DND-41 (cell line): ENCODE measurements around the gene SMCO4.

Experiments
- ATAC-seq: fragments of 200-7000 bp; cut with Tn5 transposase; 3 replicates; pipeline ENCODE4 v1.9.1; 2021; ENCODE audit warnings: low read depth; ENCODE audit not compliant: insufficient read depth
- DNase-seq: peaks from one replicate; pipeline ENCODE4 v3.0.0-alpha.2; 2020
- H2AFZ ChIP-seq: 2 replicates; pipeline ENCODE4 v1.6.0; 2012; ENCODE audit warnings: low read depth, low read length
- H3K27ac ChIP-seq: 2 replicates; pipeline ENCODE4 v1.5.1; 2012; ENCODE audit warnings: low read length, inconsistent platforms
- H3K27me3 ChIP-seq: fragments of 200-600 bp; sonication (generic); 2 replicates; pipeline ENCODE4 v1.6.0; 2012; ENCODE audit warnings: low read length, mild to moderate bottlenecking, inconsistent platforms; ENCODE audit not compliant: insufficient read depth, poor library complexity
- H3K36me3 ChIP-seq: 2 replicates; pipeline ENCODE4 v1.5.1; 2012; ENCODE audit warnings: low read length, inconsistent platforms; ENCODE audit not compliant: insufficient read depth
- H3K4me1 ChIP-seq: 2 replicates; pipeline ENCODE4 v1.5.1; 2012; ENCODE audit warnings: mild to moderate bottlenecking, low read length; ENCODE audit not compliant: insufficient read depth
- H3K4me2 ChIP-seq: 2 replicates; pipeline ENCODE4 v1.6.0; 2012; ENCODE audit warnings: mild to moderate bottlenecking, moderate library complexity, low read length, inconsistent platforms; ENCODE audit not compliant: insufficient read depth
- H3K4me3 ChIP-seq, 2 experiments: fragments of 200-600 bp in 1 of 2; shearing (Covaris generic) in 1 of 2; 2 replicates each; pipeline ENCODE4 v1.5.1; 2012 to 2016; ENCODE audit warnings: inconsistent platforms in 2 of 2, low read length in 2 of 2, mild to moderate bottlenecking in 2 of 2, low read depth in 1 of 2, moderate library complexity in 1 of 2
- H3K79me2 ChIP-seq: 2 replicates; pipeline ENCODE4 v1.6.0; 2012; ENCODE audit warnings: low read length, inconsistent platforms; ENCODE audit not compliant: insufficient read depth
- H3K9ac ChIP-seq: 2 replicates; pipeline ENCODE4 v1.6.0; 2012; ENCODE audit warnings: low read depth, mild to moderate bottlenecking, inconsistent platforms, low read length, moderate library complexity
- H3K9me3 ChIP-seq: 2 replicates; pipeline ENCODE4 v1.5.1; 2012; ENCODE audit warnings: low read length, moderate library complexity, mild to moderate bottlenecking, inconsistent platforms; ENCODE audit not compliant: insufficient read depth, severe bottlenecking
- H4K20me1 ChIP-seq: 2 replicates; pipeline ENCODE4 v1.6.0; 2012; ENCODE audit warnings: low read length; ENCODE audit not compliant: insufficient read depth
- CTCF ChIP-seq: IDR thresholded peaks from 2 replicates; pipeline ENCODE4 v1.5.1; 2012; ENCODE audit warnings: borderline replicate concordance, low read length, moderate library complexity, mild to moderate bottlenecking; ENCODE audit not compliant: poor library complexity, severe bottlenecking; ENCODE audit errors: extremely low read depth
- EZH2 ChIP-seq: IDR thresholded peaks from 3 replicates; pipeline ENCODE4 v1.6.1; 2012; ENCODE audit warnings: borderline replicate concordance, low read depth, mild to moderate bottlenecking, moderate library complexity, low read length, inconsistent platforms; ENCODE audit not compliant: severe bottlenecking

SMCO4 gene

GRCh38 chr11:93570759-93571413 is 27.7 kb upstream of the SMCO4 start:
- Histone ChIP-seq H2AFZ (no peak overlapping the region), H3K79me2 (no peaks in the 10 kb centered on the region), H4K20me1 (no peaks in the 10 kb centered on the region), H3K4me3 (no peak overlapping the region), H3K4me2 (no peak overlapping the region), H3K36me3 (no peaks in the 10 kb centered on the region), H3K4me1 (no peaks in the 10 kb centered on the region), H3K9ac (no peak overlapping the region), H3K27me3 (no peaks in the 10 kb centered on the region), H3K27ac (no peak overlapping the region), H3K9me3 (no peaks in the 10 kb centered on the region)
- TF ChIP-seq EZH2 (no peak), CTCF (no peak)
- DNase-seq: no peak
- ATAC-seq: no peak

GRCh38 chr11:93569496-93569895 is 26.3 kb upstream of the SMCO4 start:
- no peaks in the 10 kb centered on the region for H3K9me3 ChIP-seq
- H3K36me3 ChIP-seq: no peaks in the 10 kb centered on the region
- DNase-seq: no peak
- no peak overlapping the region for H3K4me3 ChIP-seq
- H3K9ac ChIP-seq: no peak overlapping the region
- no peak for TF ChIP-seq EZH2
- TF ChIP-seq CTCF: no peak
- ATAC-seq: no peak
- no peak overlapping the region for H3K27ac ChIP-seq
- no peaks in the 10 kb centered on the region for H4K20me1 ChIP-seq
- H3K27me3 ChIP-seq: no peaks in the 10 kb centered on the region
- no peaks in the 10 kb centered on the region for H3K4me1 ChIP-seq
- no peaks in the 10 kb centered on the region for H3K79me2 ChIP-seq
- no peak overlapping the region for H2AFZ ChIP-seq
- no peak overlapping the region for H3K4me2 ChIP-seq

GRCh38 chr11:93568726-93569125 is 25.5 kb upstream of the SMCO4 start:
- Histone ChIP-seq H4K20me1 (no peaks in the 10 kb centered on the region; the same call in 1 of the 2 replicates), H3K9me3 (no peaks in the 10 kb centered on the region), H3K4me1 (no peaks in the 10 kb centered on the region), H3K9ac (no peak overlapping the region), H3K79me2 (no peaks in the 10 kb centered on the region), H2AFZ (no peak overlapping the region), H3K36me3 (no peaks in the 10 kb centered on the region), H3K4me3 (no peak overlapping the region), H3K27ac (no peak overlapping the region), H3K4me2 (no peak overlapping the region), H3K27me3 (no peaks in the 10 kb centered on the region)
- DNase-seq (no peak), ATAC-seq (no peak)
- TF ChIP-seq EZH2 (no peak), CTCF (no peak)

- Histone ChIP-seq H3K27ac (no peak overlapping the region), H2AFZ (no peak overlapping the region), H3K79me2 (no peaks in the 10 kb centered on the region), H4K20me1 (no peaks in the 10 kb centered on the region; the same call in 1 of the 2 replicates), H3K36me3 (no peaks in the 10 kb centered on the region), H3K4me2 (no peak overlapping the region), H3K9ac (no peak overlapping the region), H3K4me1 (no peaks in the 10 kb centered on the region), H3K9me3 (no peaks in the 10 kb centered on the region), H3K4me3 (no peak overlapping the region), H3K27me3 (no peaks in the 10 kb centered on the region)
- ATAC-seq (no peak), DNase-seq (no peak)
- TF ChIP-seq CTCF: no peak
- no peak for TF ChIP-seq EZH2
Measured at GRCh38 chr11:93567401-93567895, 24.3 kb upstream of the SMCO4 start.
